Measurements from ENCODE around the gene EPC1. TPM values are rescaled to one million over a fixed set of nuclear protein-coding genes. Genes with fewer than 3 reads are reported as not detected.
A peak's percentile ranks its signal among the peaks of the same experiment; 100 is the strongest.

EPC1 gene
- polyA plus RNA-seq, 2 of the 4 experiments (the other 2 are of a cell fraction): 14.7 to 47.2 TPM

GRCh38 chr10:32379318-32379949 is 32.5 kb upstream of the EPC1 start:
- Histone ChIP-seq H3K9me3 (no peaks in the 10 kb centered on the region), H3K4me1 (peaks cover 33% of the 10 kb centered on the region), H3K27ac (peak overlapping the region; percentile 83 to 86), H3K4me3 (peak overlapping the region; percentile 65), H3K4me2 (peak overlapping the region; percentile 91)
- ATAC-seq (peak; percentile 60 to 83; a peak in 4 of 6 replicates), FAIRE-seq (peak; percentile 70), DNase-seq (ENCODE audit: low read depth in 1 of 2, low spot score in 1 of 2) (peak in 1 of 2 experiments; percentile 66)
- 23% methylated on average over 10 of the region's 10 CpGs for WGBS (ENCODE audit: missing lambda C conversion rate)
- POLR2A ChIA-PET: interaction anchor here (1.1 to 1.6 kb wide), 3 partner anchors 18 to 450 kb away, joined by 3 to 7 read pairs (median 4); partner anchors contain the start of genes ARHGAP12 and CCDC7
- CTCF ChIA-PET: interaction anchor here (0.7 to 3.0 kb wide), 3 partner anchors 12 to 750 kb away, joined by 3 to 15 read pairs (median 5); no protein-coding TSS in a partner anchor
- TF ChIP-seq EP300 (IDR thresholded peaks at IDR 0.05) (no peak), E2F6 (IDR thresholded peaks at IDR 0.05; ENCODE audit: borderline replicate concordance, low read depth) (no peak), FOXS1 (CRISPR knock-in tag; IDR thresholded peaks at IDR 0.05) (no peak), HES2 (IDR thresholded peaks at IDR 0.05) (no peak), MAFK (IDR thresholded peaks at IDR 0.05; ENCODE audit: partially characterized antibody) (no peak)

- Histone ChIP-seq H3K4me2 (peak overlapping the region; percentile 91), H3K9me3 (no peaks in the 10 kb centered on the region), H3K27ac (peak overlapping the region; percentile 83 to 86), H3K4me1 (peaks cover 36% of the 10 kb centered on the region), H3K4me3 (peak overlapping the region; percentile 65)
- under 1% methylated on average over 19 of the region's 19 CpGs for WGBS (ENCODE audit: missing lambda C conversion rate)
- DNase-seq (ENCODE audit: low read depth in 1 of 2, low spot score in 1 of 2) (peak; percentile 79 to 90), FAIRE-seq (peak; percentile 51), ATAC-seq (peak; percentile 98 to 99)
- TF ChIP-seq E2F6 (IDR thresholded peaks at IDR 0.05; ENCODE audit: borderline replicate concordance, low read depth): 0 out of 2 replicates have a peak, but pooled peaks have one; percentile 20
- TF ChIP-seq RCOR1 (IDR thresholded peaks at IDR 0.05; ENCODE audit: low read depth, low read length): no peak
- TF ChIP-seq MAX (IDR thresholded peaks at IDR 0.05): peak; percentile 36; the same call in 1 of the 2 replicates
- TF ChIP-seq JUNB (IDR thresholded peaks at IDR 0.05): no peak
- no peak for TF ChIP-seq HMGXB4 (CRISPR knock-in tag; IDR thresholded peaks at IDR 0.05; ENCODE audit: borderline replicate concordance)
- no peak for TF ChIP-seq ZFP36 (IDR thresholded peaks at IDR 0.05; ENCODE audit: borderline replicate concordance, partially characterized antibody)
- TF ChIP-seq JUN (IDR thresholded peaks at IDR 0.05): 0 out of 5 replicates have a peak, but pooled peaks of 1 of the 2 experiments have one; percentile 24
- no peak for TF ChIP-seq POLR2AphosphoS2 (conservative IDR thresholded peaks at IDR 0.05; ENCODE audit: low read length)
- TF ChIP-seq MAFK (IDR thresholded peaks at IDR 0.05; ENCODE audit: partially characterized antibody): peak; percentile 59
- no peak for TF ChIP-seq SMC3 (IDR thresholded peaks at IDR 0.05)
- CTCF ChIA-PET: interaction anchor here (0.7 to 3.0 kb wide), 8 partner anchors 11 to 665 kb away, joined by 3 to 15 read pairs (median 3); no protein-coding TSS in a partner anchor
- POLR2A ChIA-PET: interaction anchor here (0.7 to 1.6 kb wide), 5 partner anchors 10 to 602 kb away, joined by 3 to 7 read pairs (median 4); partner anchors contain the start of genes ARHGAP12 and CCDC7
Observed at GRCh38 chr10:32378363-32379317, 31.7 kb upstream of the EPC1 start.

All from A549 (cell line).